Stimulated activated CD4-positive, alpha-beta T cell treated with anti-CD3 and anti-CD28 coated beads, Interleukin-2, amount 100 ng/mL, for 4 hours (primary cell): ENCODE measurements around the gene OTOF.

Experiments used
- DNase-seq: peaks from one replicate; pipeline ENCODE4 v3.0.0-alpha.2; 2020; ENCODE audit warnings: low read depth

The OTOF gene

GRCh38 chr2:26500406-26500805, 22.5 kb upstream of the OTOF start:
- DNase-seq, result no peak

- no peak for DNase-seq
Observed at GRCh38 chr2:26495705-26496297, 17.9 kb upstream of the OTOF start.

GRCh38 chr2:26494891-26495290, 17.0 kb upstream of the OTOF start:
- DNase-seq, result no peak

- no peak for DNase-seq
Observed at GRCh38 chr2:26494199-26494598, 16.3 kb upstream of the OTOF start.

GRCh38 chr2:26493566-26493965, 15.6 kb upstream of the OTOF start:
- peak; percentile 2 for DNase-seq

GRCh38 chr2:26492749-26493515, 15.0 kb upstream of the OTOF start:
- DNase-seq, result no peak

- no peak for DNase-seq
Observed at GRCh38 chr2:26491563-26492167, 13.7 kb upstream of the OTOF start.

GRCh38 chr2:26489213-26489850, 11.4 kb upstream of the OTOF start:
- no peak for DNase-seq

GRCh38 chr2:26488463-26489212, 10.7 kb upstream of the OTOF start:
- DNase-seq, result no peak

- no peak for DNase-seq
Observed at GRCh38 chr2:26487192-26487591, 9.3 kb upstream of the OTOF start.

- DNase-seq, result no peak
Observed at GRCh38 chr2:26486789-26487188, 8.9 kb upstream of the OTOF start.

GRCh38 chr2:26485725-26486418, 7.9 kb upstream of the OTOF start:
- no peak for DNase-seq

GRCh38 chr2:26485099-26485498, 7.2 kb upstream of the OTOF start:
- DNase-seq, result no peak

- no peak for DNase-seq
Observed at GRCh38 chr2:26484579-26484978, 6.7 kb upstream of the OTOF start.

- DNase-seq, result no peak
Observed at GRCh38 chr2:26483957-26484565, 6.1 kb upstream of the OTOF start.

GRCh38 chr2:26483516-26483915, 5.6 kb upstream of the OTOF start:
- DNase-seq, result no peak

GRCh38 chr2:26483027-26483326, 5.1 kb upstream of the OTOF start:
- no peak for DNase-seq

GRCh38 chr2:26482211-26483026, 4.5 kb upstream of the OTOF start:
- DNase-seq, result no peak

GRCh38 chr2:26481706-26482105, 3.8 kb upstream of the OTOF start:
- no peak for DNase-seq

GRCh38 chr2:26480566-26481423, 2.9 kb upstream of the OTOF start:
- no peak for DNase-seq
